HepG2 (cell line): ENCODE data around the gene PTPA.

Source experiments
- CHCHD3 ChIP-seq: sonication (generic); formaldehyde crosslinking; IDR thresholded peaks from 2 replicates; pipeline ENCODE4 v1.8.0; 2022; ENCODE audit warnings: mild to moderate bottlenecking, missing genetic modification reagents, moderate library complexity
- HCFC1 ChIP-seq: fragments of 150-350 bp; IDR thresholded peaks from 2 replicates; pipeline ENCODE4 v1.6.1; 2014; ENCODE audit warnings: low read depth, low read length
- NR2C2 ChIP-seq: sonication (generic); formaldehyde crosslinking; IDR thresholded peaks from 2 replicates; pipeline ENCODE4 v1.4.0; 2020; ENCODE audit warnings: missing genetic modification reagents, mild to moderate bottlenecking, moderate library complexity, borderline replicate concordance
- RELA ChIP-seq: sonication (generic); formaldehyde crosslinking; IDR thresholded peaks from 2 replicates; pipeline ENCODE4 v1.4.0; 2020; ENCODE audit warnings: missing genetic modification reagents
- ZNF335 ChIP-seq: sonication (generic); formaldehyde crosslinking; IDR thresholded peaks from 2 replicates; pipeline ENCODE4 v1.4.0; 2020; ENCODE audit warnings: missing genetic modification reagents
- ZNF598 ChIP-seq: sonication (generic); formaldehyde crosslinking; IDR thresholded peaks from 2 replicates; pipeline ENCODE4 v1.5.1; 2020; ENCODE audit warnings: mild to moderate bottlenecking, missing genetic modification reagents, borderline replicate concordance
- TF ChIP-seq, protein P1 (sequence below): IDR thresholded peaks from 2 replicates; pipeline ENCODE4 v1.6.1; 2016

- TF ChIP-seq NR2C2 (CRISPR knock-in tag) (no peak), HCFC1 (no peak), RELA (CRISPR knock-in tag) (no peak), ZNF335 (CRISPR knock-in tag) (no peak), ZNF598 (CRISPR knock-in tag) (no peak), CHCHD3 (no peak)
- TF ChIP-seq, protein P1, sequence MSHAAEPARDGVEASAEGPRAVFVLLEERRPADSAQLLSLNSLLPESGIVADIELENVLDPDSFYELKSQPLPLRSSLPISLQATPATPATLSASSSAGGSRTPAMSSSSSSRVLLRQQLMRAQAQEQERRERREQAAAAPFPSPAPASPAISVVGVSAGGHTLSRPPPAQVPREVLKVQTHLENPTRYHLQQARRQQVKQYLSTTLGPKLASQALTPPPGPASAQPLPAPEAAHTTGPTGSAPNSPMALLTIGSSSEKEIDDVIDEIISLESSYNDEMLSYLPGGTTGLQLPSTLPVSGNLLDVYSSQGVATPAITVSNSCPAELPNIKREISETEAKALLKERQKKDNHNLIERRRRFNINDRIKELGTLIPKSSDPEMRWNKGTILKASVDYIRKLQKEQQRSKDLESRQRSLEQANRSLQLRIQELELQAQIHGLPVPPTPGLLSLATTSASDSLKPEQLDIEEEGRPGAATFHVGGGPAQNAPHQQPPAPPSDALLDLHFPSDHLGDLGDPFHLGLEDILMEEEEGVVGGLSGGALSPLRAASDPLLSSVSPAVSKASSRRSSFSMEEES (CRISPR knock-in tag), result no peak
These were observed 29.3 kb downstream of the PTPA start for GRCh38 chr9:129140397-129141065.
